Adipose tissue (tissue), 3 donors: Measurements from ENCODE around the gene UCP2. TPM values are rescaled to one million over a fixed set of nuclear protein-coding genes. Genes with fewer than 3 reads are reported as not detected.

Experiments used
- H3K27ac ChIP-seq: one replicate; pipeline ENCODE4 v1.5.1; 2013; ENCODE audit warnings: low read depth, low read length
- WGBS, 3 donors: extraction: QIAGEN DNeasy Blood & Tissue Kit; methylation state at CpG; one replicate each; pipeline ENCODE4 v1.1.7; 2013; 5-methylcytosine and 5-hydroxymethylcytosine counted together
- polyA plus RNA-seq, 3 donors: library from polyadenylated mRNA; stranded (reverse); fragments of 200-250 nt; gene quantifications; one replicate each; pipeline ENCODE4 v1.2.3, GENCODE V29; 2013
- donor health status: healthy with polysubstance abuse.
- donor health status: Bipolar disorder and iron deficiency.
- donor health status: healthy.

Gene UCP2
- polyA plus RNA-seq, 3 donors = 21.4 to 86.4 (median 72.2) TPM

DNA sequence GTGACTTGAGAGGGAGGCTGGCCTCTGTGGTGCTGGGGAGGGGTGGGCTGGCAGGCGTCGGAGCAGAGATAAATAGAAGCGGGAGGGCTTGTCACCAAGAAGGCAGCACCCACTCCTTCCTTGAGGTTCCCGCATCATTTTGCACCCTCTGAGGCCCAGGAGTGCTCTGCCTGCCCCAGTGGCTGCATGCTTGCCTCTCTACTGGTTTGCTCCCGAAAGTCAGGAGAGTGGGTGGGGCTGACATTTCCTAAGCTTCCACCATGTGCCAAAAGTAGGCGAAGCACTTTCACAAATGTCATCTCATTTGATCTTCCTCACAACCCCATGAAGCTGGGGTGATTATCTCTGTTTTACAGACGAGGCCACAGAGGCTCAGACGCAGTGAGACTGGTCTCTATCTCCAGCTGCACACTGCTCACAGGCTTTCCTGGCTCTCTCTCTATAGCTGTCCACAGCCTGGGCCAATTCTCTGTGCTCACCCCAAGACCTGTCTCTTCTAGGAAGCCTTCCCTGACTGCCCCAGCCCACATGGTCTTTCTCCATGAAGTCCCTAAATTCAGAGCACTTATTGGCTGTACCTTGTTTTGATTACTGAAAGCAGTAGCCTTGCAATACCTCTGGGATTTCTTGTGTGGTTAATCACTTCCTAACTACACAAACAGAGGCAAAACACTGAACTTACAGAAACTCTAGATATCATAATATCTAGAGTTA, 28.9 kb upstream of the UCP2 start:
- 75 to 88% (median 79%) methylated on average over 8 of the region's 8 CpGs for WGBS, 3 donors
- no peak overlapping the region for H3K27ac ChIP-seq

DNA sequence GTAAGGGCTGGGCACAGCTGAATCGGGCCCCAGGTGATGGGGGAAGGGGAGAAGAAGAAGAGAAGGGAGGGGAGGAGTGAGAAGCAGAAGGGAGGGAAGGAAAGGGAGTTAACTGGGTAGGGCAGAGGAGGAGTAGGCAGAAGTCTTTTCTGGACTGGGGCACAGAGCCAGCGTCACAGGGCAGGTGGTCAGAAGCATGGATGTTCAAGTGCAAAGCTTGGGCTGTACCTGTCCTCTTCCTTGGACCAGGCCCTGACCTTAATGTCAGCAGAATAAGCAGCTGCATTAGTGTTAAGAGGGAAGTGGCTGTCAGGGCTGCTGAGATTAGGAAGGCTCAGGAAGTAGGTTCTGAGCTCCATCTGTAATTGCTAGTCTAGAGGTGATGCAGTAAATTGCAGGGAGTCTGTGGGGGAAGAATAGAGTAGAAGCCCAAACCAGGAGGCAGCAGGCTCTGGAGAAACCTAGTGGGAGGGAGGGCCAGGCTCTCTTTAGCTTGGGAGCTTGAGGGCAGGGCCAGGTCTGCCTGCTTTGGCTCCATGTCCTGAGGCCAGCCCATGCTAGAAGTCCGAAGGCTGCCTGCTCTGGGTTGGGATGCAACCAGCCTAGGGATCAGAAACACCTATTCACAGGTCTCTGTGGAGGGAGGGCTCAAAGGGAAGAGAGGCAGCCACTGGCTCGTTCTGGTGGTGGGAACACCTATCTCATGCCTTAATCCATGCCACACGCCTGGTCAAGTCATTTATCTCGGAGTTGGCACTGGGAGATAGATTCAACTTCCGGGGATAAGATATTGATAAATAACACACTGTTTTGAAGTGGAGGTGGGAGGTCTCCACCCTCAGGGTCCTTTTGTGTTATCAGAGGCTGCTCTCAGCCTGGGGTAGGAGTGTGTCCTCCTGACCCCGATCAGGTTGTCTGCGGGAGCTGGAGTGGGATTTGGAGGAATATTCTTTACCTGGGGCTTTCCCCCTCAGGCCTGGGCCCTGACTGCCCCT, 28.0 kb upstream of the UCP2 start:
- no peak overlapping the region for H3K27ac ChIP-seq
- WGBS, 3 donors = 88 to 90% (median 90%) methylated on average over 9 of the region's 9 CpGs

DNA sequence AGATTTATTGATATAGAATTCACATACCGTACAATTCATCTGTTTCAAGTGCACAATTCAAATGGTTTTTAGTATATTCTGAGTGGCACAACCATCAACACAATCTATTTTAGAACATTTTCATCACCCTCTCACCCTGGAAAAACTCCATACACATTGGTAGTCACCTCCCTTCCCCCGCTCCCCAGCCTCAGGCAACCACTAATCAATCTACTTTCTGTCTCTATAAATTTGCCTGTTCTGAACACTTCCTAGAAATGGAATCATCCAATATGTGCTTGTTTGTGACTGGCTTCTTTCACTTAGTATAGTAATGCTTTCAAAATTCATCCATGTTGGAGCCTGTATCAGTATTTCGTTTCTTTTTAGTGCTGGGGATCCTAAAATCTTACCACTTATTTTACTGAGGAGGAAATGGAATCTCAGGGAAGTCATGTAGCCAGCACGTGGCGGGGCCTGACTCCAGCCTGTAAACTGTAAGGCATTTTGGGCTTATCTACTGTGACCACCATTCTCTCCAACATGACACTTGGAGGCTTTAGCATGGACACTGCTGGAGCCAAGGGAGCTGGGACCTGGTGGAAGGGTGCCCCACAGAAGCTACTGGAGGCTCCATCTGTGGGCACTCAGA, 27.1 kb upstream of the UCP2 start:
- no peak overlapping the region for H3K27ac ChIP-seq
- 90 to 97% (median 92%) methylated on average over 5 of the region's 5 CpGs for whole genome bisulfite sequencing, 3 donors

DNA sequence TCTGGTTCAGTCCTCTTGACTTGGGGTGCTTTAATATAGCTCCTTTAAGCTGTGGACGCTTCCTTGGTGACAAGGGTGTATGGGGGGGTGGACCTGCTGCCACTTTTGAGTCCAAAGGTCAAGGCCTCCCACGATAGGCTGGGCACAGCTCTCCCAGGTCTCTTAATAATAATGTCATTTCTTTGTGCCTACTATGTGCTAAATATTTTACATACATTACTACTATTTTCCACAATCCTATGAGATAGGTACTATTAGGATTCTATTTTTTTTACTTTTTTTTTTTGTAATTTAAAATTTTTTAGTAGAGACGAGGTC, 26.5 kb upstream of the UCP2 start:
- no peak overlapping the region for H3K27ac ChIP-seq
- WGBS, 3 donors = 61 to 91% (median 90%) methylated on average over 3 of the region's 3 CpGs

- no peak within 1 kb of the TSS for H3K27ac ChIP-seq
- WGBS, 3 donors = 67 to 75% (median 71%) methylated on average over 9 of the region's 9 CpGs
These were observed 26.0 kb upstream of the UCP2 start, which contains the start of gene UCP3 for GRCh38 chr11:74008373-74009229. TSS of gene UCP3 (minus strand) at chr11:74009085. CDS start at chr11:74007042, 2,043 bp downstream.

- no peak overlapping the region for H3K27ac ChIP-seq
- 79 to 88% (median 88%) methylated on average over 6 of the region's 6 CpGs for WGBS, 3 donors
These were observed 25.2 kb upstream of the UCP2 start for GRCh38 chr11:74007691-74008372.

- WGBS, 3 donors = 80 to 82% (median 81%) methylated on average over 7 of the region's 7 CpGs
- H3K27ac ChIP-seq = no peak overlapping the region
These were observed 24.2 kb upstream of the UCP2 start for GRCh38 chr11:74006743-74007304.

DNA sequence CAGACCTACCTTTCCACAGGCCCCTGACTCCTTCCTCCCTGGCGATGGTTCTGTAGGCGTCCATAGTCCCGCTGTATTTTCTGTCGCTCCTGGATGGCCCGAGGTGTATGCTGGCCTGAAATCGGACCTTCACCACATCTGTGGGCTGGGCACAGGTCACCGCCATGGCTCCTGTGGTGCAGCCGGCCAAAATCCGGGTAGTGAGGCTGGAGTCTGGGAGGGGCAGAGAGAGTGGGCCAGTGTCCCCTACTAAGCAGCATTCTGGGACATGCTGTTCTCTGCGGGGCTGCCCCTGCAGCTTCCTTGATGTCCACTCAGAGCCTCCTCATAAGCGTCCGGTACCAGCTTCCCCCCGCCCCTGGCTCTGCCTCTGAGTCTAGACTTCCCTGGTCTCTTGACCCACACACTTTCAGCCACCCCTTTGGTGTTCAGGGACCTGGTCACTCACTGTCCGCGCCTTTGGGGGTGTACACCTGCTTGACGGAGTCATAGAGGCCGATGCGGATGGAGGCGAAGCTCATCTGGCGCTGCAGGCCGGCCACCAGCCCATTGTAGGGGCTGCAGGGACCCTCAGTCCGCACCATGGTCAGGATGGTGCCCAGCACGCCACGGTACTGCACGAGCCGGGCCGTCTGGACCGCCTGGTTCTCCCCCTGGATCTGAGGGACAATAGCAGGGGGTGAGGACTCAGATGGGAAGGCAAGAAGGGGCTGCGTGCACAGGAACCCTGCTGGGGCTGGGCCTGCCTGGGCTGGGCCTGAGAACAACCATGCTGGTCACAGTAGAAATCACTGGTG, 23.3 kb upstream of the UCP2 start:
- no peak overlapping the region for H3K27ac ChIP-seq
- 94 to 98% (median 97%) methylated on average over 29 of the region's 29 CpGs for WGBS, 3 donors

GRCh38 chr11:74004759-74005615, 22.3 kb upstream of the UCP2 start:
- WGBS, 3 donors = 68 to 71% (median 70%) methylated on average over 11 of the region's 11 CpGs
- no peak overlapping the region for H3K27ac ChIP-seq

DNA sequence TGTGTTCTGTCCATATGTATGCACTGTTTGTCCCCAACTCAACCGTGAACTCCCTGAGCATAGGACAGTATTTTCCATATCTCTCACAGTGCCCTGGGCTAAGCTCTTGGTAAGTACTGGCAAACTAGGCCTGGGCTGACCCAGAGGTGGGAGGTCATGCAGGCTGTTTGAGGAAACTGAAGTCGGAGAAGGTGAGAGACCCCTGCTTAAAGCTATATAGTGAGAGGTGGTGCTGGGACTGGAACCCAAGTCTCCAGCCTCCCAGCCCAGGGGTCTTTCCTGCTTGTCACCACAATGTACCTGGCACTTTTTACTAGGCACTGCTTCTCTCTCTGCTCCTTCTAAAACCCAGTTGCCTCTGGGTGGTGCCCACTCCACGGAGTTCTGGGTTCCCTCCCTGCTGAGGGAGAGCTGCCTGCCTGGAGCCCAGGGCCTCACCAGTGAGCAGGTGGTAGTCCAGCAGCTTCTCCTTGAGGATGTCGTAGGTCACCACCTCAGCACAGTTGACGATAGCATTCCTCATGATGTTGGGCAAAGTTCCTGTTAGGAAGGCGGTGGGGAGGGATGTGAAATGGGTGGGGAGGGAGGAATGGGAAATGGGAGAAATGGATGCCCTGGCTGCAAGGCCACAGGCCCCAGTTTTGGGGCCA, 21.5 kb upstream of the UCP2 start:
- WGBS, 3 donors = 72 to 77% (median 74%) methylated on average over 6 of the region's 6 CpGs
- H3K27ac ChIP-seq = no peak overlapping the region

DNA sequence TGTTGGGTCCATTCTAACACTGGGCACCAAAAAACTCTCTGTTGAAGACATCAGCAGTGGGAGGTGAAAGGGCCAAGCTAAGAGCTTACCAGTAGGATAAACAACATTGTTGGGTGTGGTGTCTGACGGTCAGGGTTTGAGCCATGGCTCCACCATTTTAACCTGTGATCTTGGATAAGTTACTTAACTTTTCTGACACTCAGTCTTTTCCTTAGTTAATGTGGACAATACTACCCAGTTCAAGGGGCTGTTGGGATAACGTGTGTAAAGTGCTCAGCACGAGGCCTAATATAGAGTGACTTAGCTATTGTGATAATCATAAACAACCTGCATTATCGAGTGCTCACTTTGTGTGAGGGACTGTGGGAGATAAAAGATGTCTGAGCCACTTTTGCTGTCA, 20.2 kb upstream of the UCP2 start:
- WGBS, 3 donors = 91 to 98% (median 96%) methylated on average over 4 of the region's 4 CpGs
- no peak overlapping the region for H3K27ac ChIP-seq

GRCh38 chr11:74001822-74002286, 19.2 kb upstream of the UCP2 start:
- 74 to 86% (median 78%) methylated on average over 7 of the region's 7 CpGs for WGBS, 3 donors

GRCh38 chr11:74000307-74001133, 17.9 kb upstream of the UCP2 start:
- H3K27ac ChIP-seq = no peak overlapping the region
- WGBS, 3 donors = 87 to 91% (median 90%) methylated on average over 14 of the region's 14 CpGs

More at GRCh38 chr11:74001822-74002286, 19.2 kb upstream of the UCP2 start:
- H3K27ac ChIP-seq = no peak overlapping the region

GRCh38 chr11:73999581-74000306, 17.1 kb upstream of the UCP2 start:
- 72 to 92% (median 89%) methylated on average over 8 of the region's 8 CpGs for WGBS, 3 donors
- no peak overlapping the region for H3K27ac ChIP-seq
